ENCODE results near the gene COPS4. TPM values are rescaled to one million over a fixed set of nuclear protein-coding genes. Genes with fewer than 3 reads are reported as not detected.
A peak's percentile ranks its signal among the peaks of the same experiment; 100 is the strongest.
"Not testable (repeated sequence)": the region's sequence is repeated elsewhere in the genome, so short reads cannot be mapped to it uniquely, and the experiment has no call there.

The COPS4 gene
- total RNA-seq, 2 donors from 2014 or later, result 55.2 to 58.1 TPM

DNA sequence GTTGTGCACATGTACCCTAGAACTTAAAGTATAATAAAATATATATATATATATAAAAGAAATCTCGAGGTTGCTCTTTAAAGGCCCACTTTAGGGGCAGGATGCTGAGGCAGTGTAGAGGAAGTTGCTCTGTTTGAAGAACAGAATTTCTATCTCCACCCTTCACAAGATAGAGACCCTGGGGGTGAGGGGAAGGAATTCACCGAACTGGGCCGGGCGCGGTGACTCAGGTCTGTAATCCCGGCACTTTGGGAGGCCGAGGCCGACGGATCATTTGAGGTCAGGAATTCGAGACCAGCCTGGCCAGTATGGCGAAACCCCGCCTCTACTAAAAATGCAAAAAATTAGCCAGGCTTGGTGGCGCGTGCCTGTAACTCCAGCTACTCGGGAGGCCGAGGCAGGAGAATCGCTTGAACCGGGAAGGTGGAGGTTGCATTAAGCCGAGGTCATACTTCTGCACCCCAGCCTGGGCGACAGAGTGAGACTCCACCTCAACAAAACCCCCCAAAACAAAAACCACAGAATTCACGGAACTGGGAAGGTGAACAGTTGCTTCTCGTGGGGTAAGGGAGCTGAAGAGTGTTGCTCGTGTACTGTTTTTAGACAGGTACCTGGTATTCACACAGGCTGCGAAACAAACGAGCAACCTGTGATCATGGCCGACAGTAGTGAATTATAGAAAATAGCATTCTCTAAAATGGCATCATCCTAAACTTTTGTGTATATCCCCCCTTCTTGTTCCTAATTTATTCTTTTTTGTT lies 73.3 kb downstream of the COPS4 start:
- Histone ChIP-seq H3K9me3 (no peaks in the 10 kb centered on the region), H3K4me3 (no peak overlapping the region), H3K36me3 (no peaks in the 10 kb centered on the region), H3K27me3 (no peaks in the 10 kb centered on the region), H3K27ac (no peak overlapping the region), H3K4me1 (peaks cover 0 to 11% of the 10 kb centered on the region in 2 donors)
- DNase-seq (ENCODE audit: low spot score), result no peak
- TF ChIP-seq, protein P1, sequence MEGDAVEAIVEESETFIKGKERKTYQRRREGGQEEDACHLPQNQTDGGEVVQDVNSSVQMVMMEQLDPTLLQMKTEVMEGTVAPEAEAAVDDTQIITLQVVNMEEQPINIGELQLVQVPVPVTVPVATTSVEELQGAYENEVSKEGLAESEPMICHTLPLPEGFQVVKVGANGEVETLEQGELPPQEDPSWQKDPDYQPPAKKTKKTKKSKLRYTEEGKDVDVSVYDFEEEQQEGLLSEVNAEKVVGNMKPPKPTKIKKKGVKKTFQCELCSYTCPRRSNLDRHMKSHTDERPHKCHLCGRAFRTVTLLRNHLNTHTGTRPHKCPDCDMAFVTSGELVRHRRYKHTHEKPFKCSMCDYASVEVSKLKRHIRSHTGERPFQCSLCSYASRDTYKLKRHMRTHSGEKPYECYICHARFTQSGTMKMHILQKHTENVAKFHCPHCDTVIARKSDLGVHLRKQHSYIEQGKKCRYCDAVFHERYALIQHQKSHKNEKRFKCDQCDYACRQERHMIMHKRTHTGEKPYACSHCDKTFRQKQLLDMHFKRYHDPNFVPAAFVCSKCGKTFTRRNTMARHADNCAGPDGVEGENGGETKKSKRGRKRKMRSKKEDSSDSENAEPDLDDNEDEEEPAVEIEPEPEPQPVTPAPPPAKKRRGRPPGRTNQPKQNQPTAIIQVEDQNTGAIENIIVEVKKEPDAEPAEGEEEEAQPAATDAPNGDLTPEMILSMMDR (IDR thresholded peaks at IDR 0.05), result no peak

DNA sequence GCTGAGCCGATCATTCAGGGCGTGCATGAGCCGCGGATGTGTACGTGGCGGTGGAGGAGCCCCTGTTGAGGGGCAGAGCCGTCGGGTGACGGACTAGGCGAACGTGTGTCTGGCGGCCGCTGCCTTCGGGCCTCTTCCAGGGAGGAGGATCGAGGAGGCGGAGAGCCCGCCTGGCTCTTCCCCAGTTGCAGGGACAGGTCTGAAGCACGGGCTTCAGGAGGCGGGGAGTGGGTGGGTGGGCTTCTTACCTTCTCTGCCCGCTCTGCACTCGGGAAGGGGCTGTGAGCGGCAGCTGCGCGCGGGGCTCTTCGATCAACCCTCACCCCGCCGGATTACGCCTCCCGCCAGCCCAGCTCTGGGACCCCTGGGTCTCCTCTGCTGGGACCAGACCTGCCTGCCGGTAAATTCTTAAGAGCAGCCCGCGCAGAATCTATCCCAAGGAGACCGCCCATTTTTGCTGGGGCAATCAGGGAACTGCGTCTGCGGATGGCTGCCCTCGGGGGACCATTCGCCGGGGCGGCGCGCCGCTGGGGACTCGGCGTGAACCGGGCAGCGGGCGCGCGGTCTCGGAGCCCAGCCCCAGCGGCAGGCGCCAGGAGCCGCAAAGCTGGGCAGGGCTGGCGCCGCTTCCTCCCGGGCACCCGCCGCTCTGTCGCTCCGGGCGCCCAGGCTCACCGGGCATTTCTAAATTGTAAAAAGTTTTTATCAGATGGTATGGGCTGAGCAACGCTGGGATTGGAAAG lies 74.7 kb downstream of the COPS4 start:
- Histone ChIP-seq H3K36me3 (no peaks in the 10 kb centered on the region), H3K4me1 (peaks cover 0 to 11% of the 10 kb centered on the region in 2 donors), H3K27me3 (no peaks in the 10 kb centered on the region), H3K27ac (peak overlapping the region in 1 of 2 donors; percentile 39), H3K4me3 (peak overlapping the region; percentile 39 to 64), H3K9me3 (no peaks in the 10 kb centered on the region)
- TF ChIP-seq, protein P1 (IDR thresholded peaks at IDR 0.05), result no peak
- DNase-seq (ENCODE audit: low spot score), result no peak

DNA sequence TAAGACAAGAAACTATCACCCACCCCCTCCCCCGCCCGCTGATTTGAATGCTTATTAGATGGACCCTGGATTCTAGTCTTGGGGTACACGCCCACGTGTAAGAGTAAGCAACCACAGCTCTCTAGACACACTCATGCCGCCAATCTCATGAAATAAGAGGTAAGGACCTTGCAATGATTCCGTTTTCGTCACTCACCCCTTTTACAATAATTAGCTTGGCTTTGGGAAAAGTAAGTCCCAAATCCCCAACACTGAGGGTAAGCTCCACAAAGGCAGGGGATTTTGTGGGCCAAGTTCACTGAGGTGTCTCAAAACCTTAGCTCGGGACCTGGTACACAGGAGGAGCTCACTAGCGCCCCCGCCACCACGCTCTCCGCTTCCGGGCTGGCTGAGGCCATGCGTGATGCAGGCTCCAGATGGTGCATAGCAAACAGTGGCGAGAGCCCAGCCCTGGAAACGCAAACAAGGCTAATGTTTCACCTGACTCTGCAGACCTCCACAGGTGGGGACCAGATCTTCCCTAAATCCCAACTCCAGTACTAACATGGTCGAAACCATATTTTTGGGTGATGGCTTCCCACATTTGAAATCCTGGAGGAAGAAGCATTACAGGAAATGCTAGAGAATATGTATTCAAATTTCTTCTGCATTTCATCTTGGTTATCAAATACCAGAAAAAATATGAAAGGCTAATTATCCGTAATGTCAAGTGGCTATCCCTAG lies 75.4 kb downstream of the COPS4 start:
- TF ChIP-seq, protein P1 (IDR thresholded peaks at IDR 0.05), result peak; percentile 59 to 68
- H3K9me3 ChIP-seq, result no peaks in the 10 kb centered on the region
- peak overlapping the region in 1 of 2 donors; percentile 39 for H3K27ac ChIP-seq
- peak overlapping the region; percentile 39 to 64 for H3K4me3 ChIP-seq
- H3K27me3 ChIP-seq, result no peaks in the 10 kb centered on the region
- H3K4me1 ChIP-seq, result peaks cover 0 to 11% of the 10 kb centered on the region in 2 donors
- peak; percentile 85 for DNase-seq (ENCODE audit: low spot score)
- H3K36me3 ChIP-seq, result no peaks in the 10 kb centered on the region

DNA sequence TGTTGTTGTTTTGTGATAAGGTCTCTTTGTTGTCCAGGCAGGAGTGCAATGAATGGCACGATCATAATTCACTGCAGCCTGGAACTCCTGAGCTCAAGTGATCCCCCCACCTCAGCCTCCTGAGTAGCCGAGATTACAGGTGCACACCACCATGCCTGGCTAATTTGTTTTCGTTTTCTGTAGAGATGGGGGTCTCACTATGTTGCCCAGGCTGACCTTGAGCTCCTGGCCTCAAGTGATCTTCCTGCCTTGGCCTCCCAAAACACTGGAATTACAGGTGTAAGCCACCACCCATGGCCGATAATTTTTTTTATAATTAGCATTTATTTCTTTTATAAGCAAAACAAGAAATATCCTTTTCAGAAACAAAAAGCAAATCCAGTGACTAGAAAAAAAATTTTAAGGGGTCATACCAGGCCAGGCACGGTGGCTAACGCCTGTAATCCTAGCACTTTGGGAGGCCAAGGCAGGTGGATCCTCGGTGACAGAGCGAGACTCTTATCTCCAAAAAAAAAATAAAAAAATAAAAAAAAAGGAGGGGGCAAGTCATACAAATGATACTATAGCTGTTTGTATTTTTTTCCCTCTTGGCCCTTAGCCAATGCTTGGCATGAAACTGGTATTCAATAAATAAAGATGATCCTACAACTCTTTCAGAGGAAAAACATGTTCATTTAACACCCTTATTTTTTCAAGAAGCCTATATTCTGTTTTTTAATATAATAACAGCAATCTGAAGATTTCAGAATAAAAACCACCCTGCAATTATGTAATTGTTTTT lies 76.2 kb downstream of the COPS4 start:
- Histone ChIP-seq H3K27me3 (no peaks in the 10 kb centered on the region), H3K27ac (no peak overlapping the region), H3K9me3 (no peaks in the 10 kb centered on the region), H3K36me3 (no peaks in the 10 kb centered on the region), H3K4me3 (no peak overlapping the region), H3K4me1 (peaks cover 0 to 11% of the 10 kb centered on the region in 2 donors)
- TF ChIP-seq, protein P1 (IDR thresholded peaks at IDR 0.05), result no peak
- DNase-seq (ENCODE audit: low spot score), result no peak

DNA sequence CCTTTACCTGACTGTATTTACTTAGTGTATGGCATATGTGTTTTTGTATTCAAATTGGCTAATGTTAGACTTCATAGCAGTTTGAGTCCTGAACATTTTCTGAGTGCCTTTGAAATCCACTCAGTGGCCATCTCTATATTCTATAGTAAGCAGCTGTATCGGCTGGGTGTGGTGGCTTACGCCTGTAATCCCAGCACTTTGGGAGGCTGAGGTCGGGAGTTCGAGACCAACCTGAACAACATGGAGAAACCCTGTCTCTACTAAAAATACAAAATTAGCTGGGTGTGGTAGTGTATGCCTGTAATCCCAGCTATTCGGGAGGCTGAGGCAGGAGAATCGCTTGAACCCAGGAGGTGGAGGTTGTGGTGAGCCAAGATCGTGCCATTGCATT lies 76.8 kb downstream of the COPS4 start:
- H3K4me1 ChIP-seq, result peaks cover 0 to 11% of the 10 kb centered on the region in 2 donors
- H3K4me3 ChIP-seq; H3K9me3 ChIP-seq; DNase-seq (ENCODE audit: low spot score); H3K27ac ChIP-seq; H3K36me3 ChIP-seq; H3K27me3 ChIP-seq: not testable (repeated sequence)
